HepG2 (cell line): Measurements from ENCODE around the gene DSCAML1. TPM values are rescaled to one million over a fixed set of nuclear protein-coding genes. Genes with fewer than 3 reads are reported as not detected.

Experiments used
- BRCA1 ChIP-seq: sonication (generic); formaldehyde crosslinking; IDR thresholded peaks from 2 replicates; pipeline ENCODE4 v1.4.0; 2020; ENCODE audit warnings: missing genetic modification reagents
- CENPX ChIP-seq: sonication (generic); formaldehyde crosslinking; IDR thresholded peaks from 2 replicates; pipeline ENCODE4 v1.9.0; 2021; ENCODE audit warnings: mild to moderate bottlenecking, missing genetic modification reagents, moderate library complexity
- NCOA1 ChIP-seq: sonication (generic); formaldehyde crosslinking; IDR thresholded peaks from 2 replicates; pipeline ENCODE4 v1.9.0; 2021; ENCODE audit warnings: missing genetic modification reagents
- PCBP1 ChIP-seq: fragments of 200-400 bp; formaldehyde crosslinking; IDR thresholded peaks from 2 replicates; pipeline ENCODE4 v1.6.1; 2017; ENCODE audit warnings: mild to moderate bottlenecking, low read depth, low read length, borderline replicate concordance
- SIX1 ChIP-seq: sonication (generic); formaldehyde crosslinking; IDR thresholded peaks from 2 replicates; pipeline ENCODE4 v1.4.0; 2020; ENCODE audit warnings: missing genetic modification reagents, borderline replicate concordance
- YEATS4 ChIP-seq: sonication (generic); formaldehyde crosslinking; IDR thresholded peaks from 2 replicates; pipeline ENCODE4 v1.4.0; 2020; ENCODE audit warnings: missing genetic modification reagents, borderline replicate concordance
- ZBTB3 ChIP-seq: sonication (generic); formaldehyde crosslinking; IDR thresholded peaks from 2 replicates; pipeline ENCODE4 v1.4.0; 2020; ENCODE audit warnings: low read depth, mild to moderate bottlenecking, moderate library complexity, missing genetic modification reagents, borderline replicate concordance
- ZBTB42 ChIP-seq: sonication (generic); formaldehyde crosslinking; IDR thresholded peaks from 2 replicates; pipeline ENCODE4 v1.5.0; 2020; ENCODE audit warnings: mild to moderate bottlenecking, missing genetic modification reagents
- ZBTB7B ChIP-seq: sonication (generic); formaldehyde crosslinking; IDR thresholded peaks from 2 replicates; pipeline ENCODE4 v1.4.0; 2020; ENCODE audit warnings: missing genetic modification reagents
- ZNF33B ChIP-seq: sonication (generic); formaldehyde crosslinking; IDR thresholded peaks from 2 replicates; pipeline ENCODE4 v1.5.1; 2020; ENCODE audit warnings: mild to moderate bottlenecking, missing genetic modification reagents
- ZNF609 ChIP-seq: sonication (generic); formaldehyde crosslinking; IDR thresholded peaks from 2 replicates; pipeline ENCODE4 v1.4.0; 2020; ENCODE audit warnings: mild to moderate bottlenecking, missing genetic modification reagents, borderline replicate concordance
- ZNF615 ChIP-seq: sonication (generic); formaldehyde crosslinking; IDR thresholded peaks from 2 replicates; pipeline ENCODE4 v1.5.0; 2020; ENCODE audit warnings: mild to moderate bottlenecking, missing genetic modification reagents, borderline replicate concordance
- ZNF710 ChIP-seq: sonication (generic); formaldehyde crosslinking; IDR thresholded peaks from 2 replicates; pipeline ENCODE4 v1.5.0; 2020; ENCODE audit warnings: mild to moderate bottlenecking, missing genetic modification reagents, borderline replicate concordance
- polyA plus RNA-seq, 8 experiments: library from polyadenylated mRNA; depleted of rRNA in 3 of 8; stranded (reverse) in 7 of 8; unstranded in 1 of 8; fragments of >200 nt; fragmentation: Illumina TruSeq in 4 of 8; extraction: Trizol in 4 of 8; gene quantifications; 2 replicates each; pipeline versions ENCODE4 v1.2.1 to v1.2.3, GENCODE V29; 2011 to 2016; ENCODE audit warnings: low read depth in 4 of 8, missing spikeins in 1 of 8, mixed read lengths in 1 of 8; ENCODE audit not compliant: insufficient read depth in 1 of 8
- total RNA-seq, 5 experiments: library from RNA; depleted of rRNA; stranded (reverse); fragments of >200 nt; fragmentation: Illumina TruSeq; extraction: Trizol; gene quantifications; 2 replicates each; pipeline ENCODE4 v1.2.3, GENCODE V29; 2016; ENCODE audit warnings: low read depth in 1 of 5

The DSCAML1 gene
- total and polyA plus RNA-seq, 2 of the 13 experiments (the other 11 are each of a cell fraction or from before 2014, with no cell fraction given), result 0.29 to 0.40 TPM

- TF ChIP-seq ZBTB3 (CRISPR knock-in tag) (no peak), CENPX (CRISPR knock-in tag) (no peak), ZNF33B (CRISPR knock-in tag) (no peak), YEATS4 (CRISPR knock-in tag) (no peak), ZNF609 (CRISPR knock-in tag) (no peak), ZBTB42 (CRISPR knock-in tag) (no peak), BRCA1 (CRISPR knock-in tag) (no peak), ZBTB7B (CRISPR knock-in tag) (no peak), NCOA1 (CRISPR knock-in tag) (no peak), ZNF615 (CRISPR knock-in tag) (no peak), PCBP1 (no peak), ZNF710 (CRISPR knock-in tag) (no peak), SIX1 (CRISPR knock-in tag) (no peak)
Measured at GRCh38 chr11:117381481-117382387, 415.3 kb downstream of the DSCAML1 start (continued).
